Ascending aorta (tissue), 2 donors: ENCODE data around the gene TAS2R30. TPM values are rescaled to one million over a fixed set of nuclear protein-coding genes. Genes with fewer than 3 reads are reported as not detected.

Experiments used
- DNase-seq, 2 donors: peaks; one replicate each; pipeline ENCODE4 v3.0.0-alpha.2; 2019; ENCODE audit warnings: low spot score in 2 of 2
- H3K27ac ChIP-seq, 2 donors: fragments of 200-600 bp; sonication (generic); one replicate each; pipeline ENCODE4 v1.5.1; 2016 to 2017; ENCODE audit warnings: mild to moderate bottlenecking in 1 of 2
- H3K27me3 ChIP-seq: fragments of 200-600 bp; sonication (generic); one replicate; pipeline ENCODE4 v1.5.1; 2017
- H3K36me3 ChIP-seq, 2 donors: fragments of 200-600 bp; sonication (generic); one replicate each; pipeline ENCODE4 v1.5.1; 2016
- H3K4me1 ChIP-seq, 2 donors: fragments of 200-600 bp; sonication (generic); one replicate each; pipeline ENCODE4 v1.5.1; 2016 to 2017; ENCODE audit warnings: mild to moderate bottlenecking in 1 of 2
- H3K4me3 ChIP-seq, 2 donors: fragments of 200-600 bp; sonication (generic); one replicate each; pipeline ENCODE4 v1.5.1; 2016 to 2017; ENCODE audit warnings: mild to moderate bottlenecking in 1 of 2
- H3K9me3 ChIP-seq, 2 donors: fragments of 200-600 bp; sonication (generic); one replicate each; pipeline ENCODE4 v1.5.1; 2016
- intact Hi-C: fragments of 100-400 bp; cut with DNase I; formaldehyde crosslinking; loops from one replicate; pipeline ENCODE4 v1.15.1; 2023
- total RNA-seq: library from RNA; depleted of rRNA; stranded (reverse); fragments of >200 nt; gene quantifications from one replicate; pipeline ENCODE4 v1.1.0, GENCODE V29; 2016
- TF ChIP-seq, protein P1 (sequence below), 3 experiments: fragments of 200-600 bp in 2 of 3; fragments of 450-650 bp in 1 of 3; sonication (generic) in 2 of 3; IDR thresholded peaks; one replicate each; pipeline ENCODE4 v1.5.1; 2016 to 2019; ENCODE audit warnings: antibody characterized with exemption in 3 of 3, mild to moderate bottlenecking in 1 of 3, moderate library complexity in 1 of 3

The TAS2R30 gene
- total RNA-seq, 1 donor from 2014 or later = 3.6 TPM

DNA sequence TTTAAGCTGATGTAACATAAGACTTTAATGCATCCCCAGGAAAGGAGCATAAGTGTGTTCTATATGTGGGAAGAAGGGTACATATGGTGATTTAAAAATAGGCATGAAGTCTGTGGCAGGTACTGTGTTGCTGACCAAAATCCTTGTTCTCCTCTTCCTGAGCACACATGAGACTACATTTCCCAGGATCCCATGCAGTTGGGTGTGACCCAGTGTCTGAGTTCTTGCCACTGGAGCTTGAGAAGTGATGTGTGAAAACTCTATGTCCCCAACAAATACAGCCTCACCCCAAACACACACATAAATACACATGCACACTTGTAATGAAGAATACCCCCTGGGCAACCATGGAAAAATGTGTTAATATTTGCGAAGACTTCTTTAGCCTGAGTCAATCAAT is 28.1 kb upstream of the TAS2R30 start:
- peaks cover 6 to 7% of the 10 kb centered on the region in 2 donors for H3K36me3 ChIP-seq
- intact Hi-C loops = no loop called here
- no peak overlapping the region for H3K27ac ChIP-seq
- no peaks in the 10 kb centered on the region for H3K9me3 ChIP-seq
- TF ChIP-seq, protein P1, sequence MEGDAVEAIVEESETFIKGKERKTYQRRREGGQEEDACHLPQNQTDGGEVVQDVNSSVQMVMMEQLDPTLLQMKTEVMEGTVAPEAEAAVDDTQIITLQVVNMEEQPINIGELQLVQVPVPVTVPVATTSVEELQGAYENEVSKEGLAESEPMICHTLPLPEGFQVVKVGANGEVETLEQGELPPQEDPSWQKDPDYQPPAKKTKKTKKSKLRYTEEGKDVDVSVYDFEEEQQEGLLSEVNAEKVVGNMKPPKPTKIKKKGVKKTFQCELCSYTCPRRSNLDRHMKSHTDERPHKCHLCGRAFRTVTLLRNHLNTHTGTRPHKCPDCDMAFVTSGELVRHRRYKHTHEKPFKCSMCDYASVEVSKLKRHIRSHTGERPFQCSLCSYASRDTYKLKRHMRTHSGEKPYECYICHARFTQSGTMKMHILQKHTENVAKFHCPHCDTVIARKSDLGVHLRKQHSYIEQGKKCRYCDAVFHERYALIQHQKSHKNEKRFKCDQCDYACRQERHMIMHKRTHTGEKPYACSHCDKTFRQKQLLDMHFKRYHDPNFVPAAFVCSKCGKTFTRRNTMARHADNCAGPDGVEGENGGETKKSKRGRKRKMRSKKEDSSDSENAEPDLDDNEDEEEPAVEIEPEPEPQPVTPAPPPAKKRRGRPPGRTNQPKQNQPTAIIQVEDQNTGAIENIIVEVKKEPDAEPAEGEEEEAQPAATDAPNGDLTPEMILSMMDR (IDR thresholded peaks at IDR 0.05) = no peak
- no peaks in the 10 kb centered on the region for H3K4me1 ChIP-seq
- no peak for DNase-seq
- no peak overlapping the region for H3K4me3 ChIP-seq
- no peaks in the 10 kb centered on the region for H3K27me3 ChIP-seq

- H3K9me3 ChIP-seq = peaks cover 3 to 4% of the 10 kb centered on the region in 2 donors
- intact Hi-C loops = no loop called here
- TF ChIP-seq, protein P1 (IDR thresholded peaks at IDR 0.05) = no peak
- H3K27ac ChIP-seq = no peak overlapping the region
- peaks cover 0 to 6% of the 10 kb centered on the region in 2 donors for H3K36me3 ChIP-seq
- no peak for DNase-seq
- H3K4me1 ChIP-seq = no peaks in the 10 kb centered on the region
- no peak overlapping the region for H3K4me3 ChIP-seq
- H3K27me3 ChIP-seq = no peaks in the 10 kb centered on the region
These were observed 24.5 kb upstream of the TAS2R30 start for GRCh38 chr12:11158885-11159444.

GRCh38 chr12:11154400-11154925 is 20.0 kb upstream of the TAS2R30 start:
- Histone ChIP-seq H3K27me3 (no peaks in the 10 kb centered on the region), H3K4me3 (no peak overlapping the region), H3K36me3 (peaks cover 0 to 5% of the 10 kb centered on the region in 2 donors), H3K9me3 (peaks cover 3 to 4% of the 10 kb centered on the region in 2 donors), H3K27ac (no peak overlapping the region), H3K4me1 (no peaks in the 10 kb centered on the region)
- intact Hi-C loops = no loop called here
- no peak for DNase-seq
- TF ChIP-seq, protein P1 (IDR thresholded peaks at IDR 0.05) = no peak

DNA sequence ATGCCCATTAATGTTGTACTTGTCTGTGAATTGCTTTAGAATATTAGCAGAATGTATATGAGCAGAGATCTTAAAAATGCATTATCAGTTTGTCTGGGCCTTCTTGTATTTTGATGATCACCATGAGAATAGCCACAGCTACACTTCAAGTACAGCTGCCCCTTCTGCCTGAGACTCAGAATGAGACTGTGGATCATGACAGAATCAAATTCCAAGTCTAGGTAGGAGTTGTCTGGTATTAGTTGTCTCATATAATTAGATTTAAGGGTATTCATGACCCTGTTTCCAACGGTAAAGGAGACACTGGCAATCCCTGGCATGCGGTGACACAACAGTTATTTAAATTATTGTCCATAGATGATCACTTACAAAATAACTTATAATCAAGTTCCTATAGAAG is 18.3 kb upstream of the TAS2R30 start:
- intact Hi-C loops = no loop called here
- Histone ChIP-seq H3K36me3 (peaks cover 0 to 5% of the 10 kb centered on the region in 2 donors), H3K27ac (no peak overlapping the region), H3K27me3 (no peaks in the 10 kb centered on the region), H3K9me3 (peaks cover 3 to 4% of the 10 kb centered on the region in 2 donors), H3K4me3 (no peak overlapping the region), H3K4me1 (no peaks in the 10 kb centered on the region)
- TF ChIP-seq, protein P1 (IDR thresholded peaks at IDR 0.05) = no peak
- DNase-seq = no peak

DNA sequence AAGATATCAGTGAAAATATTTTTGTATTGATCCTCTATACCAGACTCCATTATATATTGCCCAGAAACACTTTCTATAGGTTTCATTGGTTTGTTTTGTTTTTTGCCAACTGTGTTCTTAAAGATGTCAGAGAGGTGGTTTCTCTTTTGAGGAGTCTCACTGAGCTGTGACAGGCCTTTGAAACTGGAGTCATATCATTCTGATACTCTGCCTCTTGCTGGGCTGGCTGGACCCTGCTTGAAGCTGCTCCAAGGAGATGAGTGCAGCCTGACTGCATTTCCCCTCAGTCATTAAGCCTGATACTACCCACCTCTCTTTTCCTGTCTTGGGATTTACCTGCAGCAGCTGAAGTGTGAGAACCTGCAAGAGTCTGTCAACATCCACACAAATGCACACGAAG is 16.4 kb upstream of the TAS2R30 start:
- intact Hi-C loops = no loop called here
- Histone ChIP-seq H3K27me3 (no peaks in the 10 kb centered on the region), H3K4me1 (no peaks in the 10 kb centered on the region), H3K36me3 (peaks cover 0 to 5% of the 10 kb centered on the region in 2 donors), H3K9me3 (peaks cover 3 to 4% of the 10 kb centered on the region in 2 donors), H3K27ac (no peak overlapping the region), H3K4me3 (no peak overlapping the region)
- no peak for DNase-seq
- TF ChIP-seq, protein P1 (IDR thresholded peaks at IDR 0.05) = no peak
